ENCODE data around the gene SMARCE1.

- TF ChIP-seq POLR2AphosphoS5 (IDR thresholded peaks at IDR 0.05; ENCODE audit: low read depth, low read length) (no peak), REST (IDR thresholded peaks at IDR 0.05; ENCODE audit: insufficient read depth in 1 of 2, low read depth in 2 of 2, low read length in 2 of 2) (no peak), TAF1 (IDR thresholded peaks at IDR 0.05; ENCODE audit: borderline replicate concordance, insufficient read depth, low read length) (no peak), FOXP2 (optimal IDR thresholded peaks at IDR 0.05; ENCODE audit: borderline replicate concordance, extremely low read depth, extremely low read length, insufficient read depth) (no peak)
These were observed 10.8 kb upstream of the SMARCE1 start for GRCh38 chr17:40658396-40658795.

Measured in PFSK-1 (cell line).